ENCODE data around the gene C1QB. TPM values are rescaled to one million over a fixed set of nuclear protein-coding genes. Genes with fewer than 3 reads are reported as not detected.

Gene C1QB
- polyA plus RNA-seq, 1 donor (not counting 4 experiments of a cell fraction or from before 2014, with no cell fraction given), result not detected

GRCh38 chr1:22680726-22681125 is 27.7 kb downstream of the C1QB start:
- Histone ChIP-seq H2AFZ (ENCODE audit: control insufficient read depth, low read length) (no peak overlapping the region), H3K4me3 (ENCODE audit: control insufficient read depth in 2 of 3, extremely low read depth in 1 of 3, insufficient read depth in 2 of 3, low read depth in 1 of 3, low read length in 3 of 3) (no peak overlapping the region), H4K20me1 (ENCODE audit: control insufficient read depth, extremely low read depth, insufficient read depth, low read length) (no peaks in the 10 kb centered on the region), H3K9me1 (ENCODE audit: control insufficient read depth, extremely low read depth, insufficient read depth, low read length) (no peaks in the 10 kb centered on the region), H3K4me2 (ENCODE audit: control insufficient read depth, extremely low read depth, insufficient read depth, low read depth, low read length) (no peak overlapping the region), H3K36me3 (ENCODE audit: control insufficient read depth in 2 of 2, extremely low read depth in 1 of 2, insufficient read depth in 2 of 2, low read length in 2 of 2) (no peaks in the 10 kb centered on the region), H3K4me1 (ENCODE audit: control insufficient read depth, extremely low read depth, insufficient read depth, low read length) (no peaks in the 10 kb centered on the region), H3K9ac (ENCODE audit: control insufficient read depth, extremely low read depth, insufficient read depth, low read length) (no peak overlapping the region), H3K27ac (ENCODE audit: control insufficient read depth, insufficient read depth, low read length) (no peak overlapping the region), H3K79me2 (ENCODE audit: control insufficient read depth, insufficient read depth, low read length) (no peaks in the 10 kb centered on the region), H3K27me3 (ENCODE audit: control insufficient read depth, extremely low read depth, insufficient read depth, low read length) (peaks cover 3% of the 10 kb centered on the region), H3K9me3 (ENCODE audit: control insufficient read depth, low read depth, low read length) (no peaks in the 10 kb centered on the region)
- FAIRE-seq (no peak), DNase-seq (ENCODE audit: low read depth, low spot score) (no peak)
- TF ChIP-seq EZH2 (IDR thresholded peaks at IDR 0.05; ENCODE audit: low read length) (no peak), CTCF (optimal IDR thresholded peaks at IDR 0.05 in 1 of 3, IDR thresholded peaks at IDR 0.05 in 1 of 3, conservative IDR thresholded peaks at IDR 0.05 in 1 of 3; ENCODE audit: extremely low read depth in 1 of 3, insufficient read depth in 2 of 3, low read length in 3 of 3) (no peak)
- dilution Hi-C loops (cut with MboI; ENCODE audit: extremely low pct_ligation_motif_present, low sequenced_read_pairs), result no loop called here

GRCh38 chr1:22681556-22682276 is 28.7 kb downstream of the C1QB start:
- Histone ChIP-seq H3K4me1 (ENCODE audit: control insufficient read depth, extremely low read depth, insufficient read depth, low read length) (no peaks in the 10 kb centered on the region), H3K27me3 (ENCODE audit: control insufficient read depth, extremely low read depth, insufficient read depth, low read length) (peaks cover 5% of the 10 kb centered on the region), H3K27ac (ENCODE audit: control insufficient read depth, insufficient read depth, low read length) (no peak overlapping the region), H3K9me1 (ENCODE audit: control insufficient read depth, extremely low read depth, insufficient read depth, low read length) (no peaks in the 10 kb centered on the region), H3K4me2 (ENCODE audit: control insufficient read depth, extremely low read depth, insufficient read depth, low read depth, low read length) (no peak overlapping the region), H3K4me3 (ENCODE audit: control insufficient read depth in 2 of 3, extremely low read depth in 1 of 3, insufficient read depth in 2 of 3, low read depth in 1 of 3, low read length in 3 of 3) (no peak overlapping the region), H3K36me3 (ENCODE audit: control insufficient read depth in 2 of 2, extremely low read depth in 1 of 2, insufficient read depth in 2 of 2, low read length in 2 of 2) (no peaks in the 10 kb centered on the region), H3K9ac (ENCODE audit: control insufficient read depth, extremely low read depth, insufficient read depth, low read length) (no peak overlapping the region), H4K20me1 (ENCODE audit: control insufficient read depth, extremely low read depth, insufficient read depth, low read length) (no peaks in the 10 kb centered on the region), H2AFZ (ENCODE audit: control insufficient read depth, low read length) (no peak overlapping the region), H3K79me2 (ENCODE audit: control insufficient read depth, insufficient read depth, low read length) (no peaks in the 10 kb centered on the region), H3K9me3 (ENCODE audit: control insufficient read depth, low read depth, low read length) (no peaks in the 10 kb centered on the region)
- TF ChIP-seq CTCF (optimal IDR thresholded peaks at IDR 0.05 in 1 of 3, IDR thresholded peaks at IDR 0.05 in 1 of 3, conservative IDR thresholded peaks at IDR 0.05 in 1 of 3; ENCODE audit: extremely low read depth in 1 of 3, insufficient read depth in 2 of 3, low read length in 3 of 3) (no peak), EZH2 (IDR thresholded peaks at IDR 0.05; ENCODE audit: low read length) (no peak)
- dilution Hi-C loops (cut with MboI; ENCODE audit: extremely low pct_ligation_motif_present, low sequenced_read_pairs), result no loop called here
- DNase-seq (ENCODE audit: low read depth, low spot score), result no peak
- no peak for FAIRE-seq

Measured in keratinocyte (primary cell).